GM21825 (cell line): ENCODE data around the gene TTC39B.
"Not testable (repeated sequence)": the region's sequence is repeated elsewhere in the genome, so short reads cannot be mapped to it uniquely, and the experiment has no call there.

Experiments
- ATAC-seq: cut with Tn5 transposase; IDR thresholded peaks from one replicate; pipeline ENCODE4 v1.9.1; 2021; ENCODE audit warnings: mild to moderate bottlenecking, moderate library complexity; ENCODE audit not compliant: unreplicated experiment

TTC39B gene

GRCh38 chr9:15306757-15307522 lies at the start of gene TTC39B:
TSS of gene TTC39B (minus strand) at chr9:15307216. CDS start at chr9:15307125, 91 bp downstream.
- ATAC-seq: peak; percentile 97

GRCh38 chr9:15355669-15356068 lies 48.7 kb upstream of the TTC39B start:
- no peak for ATAC-seq

- no peak for ATAC-seq
Observed at GRCh38 chr9:15354713-15355112, 47.7 kb upstream of the TTC39B start.

GRCh38 chr9:15353892-15354291 lies 46.9 kb upstream of the TTC39B start:
- no peak for ATAC-seq

GRCh38 chr9:15352306-15352705 lies 45.3 kb upstream of the TTC39B start:
- no peak for ATAC-seq

- ATAC-seq: no peak
Observed at GRCh38 chr9:15349892-15350761, 43.1 kb upstream of the TTC39B start.

- ATAC-seq: no peak
Observed at GRCh38 chr9:15346837-15347236, 39.8 kb upstream of the TTC39B start.

GRCh38 chr9:15344191-15344590 lies 37.2 kb upstream of the TTC39B start:
- no peak for ATAC-seq

GRCh38 chr9:15333376-15333881 lies 26.4 kb upstream of the TTC39B start:
- no peak for ATAC-seq

GRCh38 chr9:15332939-15333338 lies 25.9 kb upstream of the TTC39B start:
- ATAC-seq: no peak

- ATAC-seq: no peak
Observed at GRCh38 chr9:15329539-15330109, 22.6 kb upstream of the TTC39B start.

- ATAC-seq: no peak
Observed at GRCh38 chr9:15328946-15329345, 21.9 kb upstream of the TTC39B start.

GRCh38 chr9:15322695-15323094 lies 15.7 kb upstream of the TTC39B start:
- ATAC-seq: not testable (repeated sequence)

GRCh38 chr9:15319661-15320060 lies 12.6 kb upstream of the TTC39B start:
- ATAC-seq: not testable (repeated sequence)

GRCh38 chr9:15317836-15318235 lies 10.8 kb upstream of the TTC39B start:
- ATAC-seq: no peak

GRCh38 chr9:15311607-15312006 lies 4.6 kb upstream of the TTC39B start:
- no peak for ATAC-seq

GRCh38 chr9:15310107-15310850 lies 3.3 kb upstream of the TTC39B start:
- ATAC-seq: no peak

GRCh38 chr9:15308511-15308910 lies 1.5 kb upstream of the TTC39B start:
- no peak for ATAC-seq

GRCh38 chr9:15307523-15307841 lies 466 bp upstream of the TTC39B start:
- peak; percentile 23 for ATAC-seq

- ATAC-seq: no peak
Observed at GRCh38 chr9:15306068-15306756, 804 bp downstream of the TTC39B start.
